Natural killer cell (primary cell): ENCODE results near the gene TIMELESS. TPM values are rescaled to one million over a fixed set of nuclear protein-coding genes. Genes with fewer than 3 reads are reported as not detected.

Experiments
- ATAC-seq, 3 donors: fragments of 150-1000 bp in 2 of 3; fragments of 200-7000 bp in 1 of 3; cut with Tn5 transposase; 1 replicate in 1 of 3; 2 replicates in 2 of 3; pipeline ENCODE4 v1.10.0; 2021; ENCODE audit warnings: mild to moderate bottlenecking in 2 of 3, moderate library complexity in 2 of 3
- DNase-seq, 2 donors: peaks; one replicate each; pipeline versions ENCODE4 v3.0.0 to v3.0.0-alpha.2; 2013 to 2021; ENCODE audit warnings: mixed read lengths in 1 of 2
- H3K27ac ChIP-seq: one replicate; pipeline ENCODE4 v1.5.1; 2013; ENCODE audit warnings: mild to moderate bottlenecking, low read length
- H3K27me3 ChIP-seq: one replicate; pipeline ENCODE4 v1.6.1; 2013; ENCODE audit warnings: low read length; ENCODE audit not compliant: control insufficient read depth, insufficient read depth
- H3K36me3 ChIP-seq: one replicate; pipeline ENCODE4 v1.6.1; 2013; ENCODE audit warnings: low read length; ENCODE audit not compliant: control insufficient read depth, insufficient read depth
- H3K4me1 ChIP-seq: one replicate; pipeline ENCODE4 v1.6.1; 2013; ENCODE audit warnings: low read length; ENCODE audit not compliant: control insufficient read depth, insufficient read depth
- H3K4me3 ChIP-seq: one replicate; pipeline ENCODE4 v1.5.1; 2013; ENCODE audit warnings: low read length
- H3K9me3 ChIP-seq: one replicate; pipeline ENCODE4 v1.6.1; 2013; ENCODE audit warnings: low read length; ENCODE audit not compliant: control insufficient read depth, insufficient read depth
- H3K27ac Mint-ChIP-seq, 2 donors: one replicate each; pipeline ENCODE4 v1.8.0; 2022; ENCODE audit warnings: mild to moderate bottlenecking in 2 of 2, mixed read lengths in 2 of 2, moderate library complexity in 1 of 2
- H3K27me3 Mint-ChIP-seq, 2 donors: one replicate each; pipeline ENCODE4 v1.8.0; 2022; ENCODE audit warnings: low read depth in 2 of 2, mixed read lengths in 2 of 2
- H3K36me3 Mint-ChIP-seq: one replicate; pipeline ENCODE4 v1.8.0; 2022; ENCODE audit warnings: mixed read lengths
- H3K4me1 Mint-ChIP-seq, 2 donors: one replicate each; pipeline ENCODE4 v1.8.0; 2022; ENCODE audit warnings: mixed read lengths in 2 of 2
- H3K4me3 Mint-ChIP-seq: one replicate; pipeline ENCODE4 v1.8.0; 2022; ENCODE audit warnings: mild to moderate bottlenecking, moderate library complexity, mixed read lengths
- H3K9me3 Mint-ChIP-seq, 2 donors: one replicate each; pipeline ENCODE4 v1.8.0; 2022; ENCODE audit warnings: mixed read lengths in 2 of 2
- WGBS: methylation state at CpG from one replicate; pipeline ENCODE4 v1.1.7; 2013; ENCODE audit warnings: missing lambda C conversion rate; ENCODE audit not compliant: insufficient coverage; 5-methylcytosine and 5-hydroxymethylcytosine counted together
- intact Hi-C: fragments of 100-400 bp; cut with micrococcal nuclease; formaldehyde crosslinking; loops from one replicate; pipeline ENCODE4 v1.14.2; 2022
- total RNA-seq, 4 donors: library from RNA; stranded (reverse); fragments of 120-200 nt in 1 of 4; gene quantifications; one replicate each; pipeline versions ENCODE4 v1.2.3 to v1.2.4, GENCODE V29; 2013 to 2022
- TF ChIP-seq, protein P1 (sequence below): fragments of 200-600 bp; IDR thresholded peaks from one replicate; pipeline ENCODE4 v1.8.0; 2022; ENCODE audit warnings: antibody characterized with exemption

TIMELESS gene
- total RNA-seq, 3 donors from 2014 or later (not counting 1 experiment from before 2014, with no cell fraction given), result 11.1 to 12.3 (median 11.7) TPM

DNA sequence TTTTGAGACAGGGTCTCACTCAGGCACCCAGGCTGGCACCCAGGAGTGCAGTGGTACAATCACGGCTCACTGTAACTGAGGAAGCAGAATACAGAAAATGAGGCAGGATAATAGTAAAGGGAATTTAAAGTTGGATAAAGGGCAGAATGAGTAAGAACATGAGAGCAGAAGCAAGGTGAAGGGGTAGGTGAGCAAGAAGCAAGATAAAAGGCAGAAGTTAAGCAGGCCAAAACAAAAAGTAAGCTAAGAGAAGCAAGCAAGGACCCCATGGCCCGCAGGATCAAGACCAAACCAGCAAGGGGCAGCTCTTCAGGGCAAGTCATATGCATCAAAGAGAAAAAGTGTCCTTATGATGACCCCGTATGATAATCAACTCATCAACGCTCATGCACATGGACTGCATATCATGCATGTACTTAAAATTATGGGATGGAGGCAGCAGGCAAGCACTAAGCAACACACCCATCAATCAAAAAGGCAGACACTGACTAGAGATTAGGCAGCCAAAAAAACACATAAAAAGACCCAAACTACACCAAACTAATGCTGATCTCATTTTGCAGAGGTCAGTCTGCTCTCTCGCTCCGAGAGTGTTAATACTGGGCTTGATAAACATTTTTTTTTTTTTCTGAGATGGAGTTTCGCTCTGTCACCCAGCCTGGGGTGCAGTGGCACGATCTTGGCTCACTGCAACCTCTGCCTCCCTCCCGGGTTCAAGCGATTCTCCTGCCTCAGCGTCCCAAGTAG, 11.6 kb downstream of the TIMELESS start:
- H3K4me1 ChIP-seq, result no peaks in the 10 kb centered on the region
- ATAC-seq (no peak), DNase-seq (no peak)
- TF ChIP-seq, protein P1, sequence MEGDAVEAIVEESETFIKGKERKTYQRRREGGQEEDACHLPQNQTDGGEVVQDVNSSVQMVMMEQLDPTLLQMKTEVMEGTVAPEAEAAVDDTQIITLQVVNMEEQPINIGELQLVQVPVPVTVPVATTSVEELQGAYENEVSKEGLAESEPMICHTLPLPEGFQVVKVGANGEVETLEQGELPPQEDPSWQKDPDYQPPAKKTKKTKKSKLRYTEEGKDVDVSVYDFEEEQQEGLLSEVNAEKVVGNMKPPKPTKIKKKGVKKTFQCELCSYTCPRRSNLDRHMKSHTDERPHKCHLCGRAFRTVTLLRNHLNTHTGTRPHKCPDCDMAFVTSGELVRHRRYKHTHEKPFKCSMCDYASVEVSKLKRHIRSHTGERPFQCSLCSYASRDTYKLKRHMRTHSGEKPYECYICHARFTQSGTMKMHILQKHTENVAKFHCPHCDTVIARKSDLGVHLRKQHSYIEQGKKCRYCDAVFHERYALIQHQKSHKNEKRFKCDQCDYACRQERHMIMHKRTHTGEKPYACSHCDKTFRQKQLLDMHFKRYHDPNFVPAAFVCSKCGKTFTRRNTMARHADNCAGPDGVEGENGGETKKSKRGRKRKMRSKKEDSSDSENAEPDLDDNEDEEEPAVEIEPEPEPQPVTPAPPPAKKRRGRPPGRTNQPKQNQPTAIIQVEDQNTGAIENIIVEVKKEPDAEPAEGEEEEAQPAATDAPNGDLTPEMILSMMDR, result no peak
- no peaks in the 10 kb centered on the region for H3K36me3 Mint-ChIP-seq
- intact Hi-C loops, result no loop called here
- H3K9me3 ChIP-seq, result no peaks in the 10 kb centered on the region
- no peaks in the 10 kb centered on the region for H3K9me3 Mint-ChIP-seq
- 97% methylated on average over 11 of the region's 11 CpGs for WGBS
- H3K4me1 Mint-ChIP-seq, result no peaks in the 10 kb centered on the region
- H3K36me3 ChIP-seq, result no peaks in the 10 kb centered on the region
- no peak overlapping the region for H3K4me3 ChIP-seq
- H3K4me3 Mint-ChIP-seq, result no peak overlapping the region
- no peaks in the 10 kb centered on the region for H3K27me3 ChIP-seq
- no peak overlapping the region for H3K27ac Mint-ChIP-seq
- H3K27me3 Mint-ChIP-seq, result no peaks in the 10 kb centered on the region
- H3K27ac ChIP-seq, result no peak overlapping the region

DNA sequence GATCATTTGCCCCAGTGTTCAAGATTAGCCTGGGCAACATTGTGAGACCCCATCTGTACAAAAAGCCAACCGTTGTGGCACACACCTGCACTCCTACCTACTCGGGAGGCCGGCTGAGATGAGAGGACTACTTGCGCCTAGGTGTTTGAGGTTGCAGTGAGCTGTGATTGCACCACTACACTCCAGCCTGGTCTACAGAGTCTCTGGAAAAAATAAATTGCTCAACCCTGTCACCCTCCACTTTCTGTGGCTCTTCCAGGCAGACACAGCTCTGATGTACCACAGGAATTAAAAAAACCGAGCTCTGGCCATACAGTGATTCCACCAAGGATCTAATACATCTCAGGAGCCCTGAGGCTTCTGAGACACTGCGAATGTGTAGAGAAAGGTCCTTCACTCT, 14.4 kb downstream of the TIMELESS start:
- H3K36me3 Mint-ChIP-seq, result peaks cover 4% of the 10 kb centered on the region
- Histone ChIP-seq H3K9me3 (no peaks in the 10 kb centered on the region), H3K36me3 (peaks cover 10% of the 10 kb centered on the region), H3K4me3 (no peak overlapping the region), H3K4me1 (no peaks in the 10 kb centered on the region), H3K27ac (no peak overlapping the region), H3K27me3 (no peaks in the 10 kb centered on the region)
- no peak overlapping the region for H3K4me3 Mint-ChIP-seq
- 89% methylated on average over 6 of the region's 6 CpGs for WGBS
- no peak for ATAC-seq
- H3K4me1 Mint-ChIP-seq, result no peaks in the 10 kb centered on the region
- intact Hi-C loops, result no loop called here
- H3K27me3 Mint-ChIP-seq, result no peaks in the 10 kb centered on the region
- no peaks in the 10 kb centered on the region for H3K9me3 Mint-ChIP-seq
- H3K27ac Mint-ChIP-seq, result no peak overlapping the region
- TF ChIP-seq, protein P1, result no peak
- no peak for DNase-seq

GRCh38 chr12:56431850-56432249, 17.4 kb downstream of the TIMELESS start:
- H3K4me3 ChIP-seq, result no peak overlapping the region
- H3K4me1 ChIP-seq, result no peaks in the 10 kb centered on the region
- DNase-seq (no peak), ATAC-seq (no peak)
- H3K9me3 ChIP-seq, result no peaks in the 10 kb centered on the region
- Mint-ChIP-seq H3K4me1 (no peaks in the 10 kb centered on the region), H3K27me3 (no peaks in the 10 kb centered on the region), H3K27ac (no peak overlapping the region), H3K4me3 (no peak overlapping the region), H3K36me3 (peaks cover 14% of the 10 kb centered on the region), H3K9me3 (no peaks in the 10 kb centered on the region)
- H3K36me3 ChIP-seq, result peaks cover 14% of the 10 kb centered on the region
- no peak overlapping the region for H3K27ac ChIP-seq
- WGBS, result no CpG with 5 or more reads among the region's 3 CpGs
- TF ChIP-seq, protein P1, result no peak
- intact Hi-C loops, result no loop called here
- no peaks in the 10 kb centered on the region for H3K27me3 ChIP-seq

GRCh38 chr12:56431288-56431687, 17.9 kb downstream of the TIMELESS start:
- Mint-ChIP-seq H3K4me1 (no peaks in the 10 kb centered on the region), H3K9me3 (no peaks in the 10 kb centered on the region), H3K27ac (peak overlapping the region in 1 of 2 donors; percentile 44), H3K36me3 (peaks cover 14% of the 10 kb centered on the region), H3K4me3 (no peak overlapping the region), H3K27me3 (no peaks in the 10 kb centered on the region)
- Histone ChIP-seq H3K4me3 (no peak overlapping the region), H3K4me1 (no peaks in the 10 kb centered on the region), H3K27me3 (no peaks in the 10 kb centered on the region), H3K36me3 (peaks cover 14% of the 10 kb centered on the region), H3K9me3 (no peaks in the 10 kb centered on the region), H3K27ac (no peak overlapping the region)
- DNase-seq (no peak), ATAC-seq (no peak)
- WGBS, result 97% methylated on average over 11 of the region's 11 CpGs
- intact Hi-C loops, result no loop called here
- TF ChIP-seq, protein P1, result no peak
